Mucosa of descending colon (tissue), 3 donors: ENCODE measurements around the gene PIGM. TPM values are rescaled to one million over a fixed set of nuclear protein-coding genes. Genes with fewer than 3 reads are reported as not detected.

Source experiments
- ATAC-seq: fragments of 200-7000 bp; cut with Tn5 transposase; one replicate; pipeline ENCODE4 v1.9.1; 2020; ENCODE audit warnings: mild to moderate bottlenecking, moderate library complexity
- DNase-seq, 3 donors: peaks; one replicate each; pipeline ENCODE4 v3.0.0-alpha.2; 2020
- H3K36me3 ChIP-seq: fragments of 200-600 bp; one replicate; pipeline ENCODE4 v1.8.0; 2021; ENCODE audit warnings: low read depth, mild to moderate bottlenecking
- H3K4me1 ChIP-seq: fragments of 200-600 bp; one replicate; pipeline ENCODE4 v1.8.0; 2021; ENCODE audit warnings: low read depth, mild to moderate bottlenecking
- H3K4me3 ChIP-seq: fragments of 200-600 bp; one replicate; pipeline ENCODE4 v1.8.0; 2021; ENCODE audit warnings: mild to moderate bottlenecking
- H3K9me3 ChIP-seq: fragments of 200-600 bp; one replicate; pipeline ENCODE4 v1.8.0; 2021; ENCODE audit warnings: mild to moderate bottlenecking
- CTCF ChIP-seq: fragments of 200-600 bp; IDR thresholded peaks from one replicate; pipeline ENCODE4 v1.8.0; 2022; ENCODE audit warnings: antibody characterized with exemption, mild to moderate bottlenecking
- intact Hi-C, 2 donors: fragments of 100-400 bp; cut with DNase I in 1 of 2; cut with micrococcal nuclease in 1 of 2; formaldehyde crosslinking; loops; one replicate each; pipeline versions ENCODE4 v1.11.0 to v1.11.1; 2022; cut with DNase I, micrococcal nuclease
- total RNA-seq, 3 donors: library from RNA; stranded (reverse); fragmentation: NEBNext Ultra II Directional in 2 of 3; extraction: Animal tissue kit (Norgen Biotek cat#: 25700) in 2 of 3; gene quantifications; one replicate each; pipeline versions ENCODE4 v1.2.1 to v1.2.4, GENCODE V29; 2021 to 2023
- donor health status: DM: no; HTN: no; CAD: no; lungs with moderate emphysema.
- donor health status: DM: no; HTN: no; CAD: no.
- donor health status: DM: no; HTN: yes; CAD: no.

The PIGM gene
- total RNA-seq, 3 donors from 2014 or later: 5.0 to 6.3 (median 5.9) TPM

DNA sequence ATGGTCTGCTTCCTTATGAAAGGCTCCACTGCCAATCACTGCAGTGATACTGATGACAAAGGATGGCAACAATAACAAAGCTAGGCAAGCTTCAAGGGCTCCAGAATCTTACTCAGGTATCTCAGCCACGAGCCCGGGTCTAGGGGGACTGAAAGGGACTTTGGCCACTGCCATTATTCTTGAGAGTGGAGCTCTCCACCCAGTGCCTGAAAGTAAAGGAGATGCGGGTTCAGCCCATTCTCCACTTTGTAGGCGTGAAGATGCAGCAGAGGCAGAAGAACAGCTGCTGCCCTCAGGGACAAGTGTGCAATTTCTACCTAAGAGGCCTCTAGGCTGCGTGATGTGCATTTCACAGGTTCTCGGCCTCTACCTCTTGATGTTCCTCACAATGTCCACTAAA lies 46.3 kb downstream of the PIGM start:
- H3K36me3 ChIP-seq: no peaks in the 10 kb centered on the region
- H3K9me3 ChIP-seq: no peaks in the 10 kb centered on the region
- no peaks in the 10 kb centered on the region for H3K4me1 ChIP-seq
- TF ChIP-seq CTCF: no peak
- DNase-seq (no peak), ATAC-seq (no peak)
- no peak overlapping the region for H3K4me3 ChIP-seq
- intact Hi-C loops: no loop called here

- Histone ChIP-seq H3K9me3 (no peaks in the 10 kb centered on the region), H3K4me3 (no peak overlapping the region), H3K4me1 (no peaks in the 10 kb centered on the region), H3K36me3 (no peaks in the 10 kb centered on the region)
- ATAC-seq (no peak), DNase-seq (no peak)
- intact Hi-C loops: no loop called here
- TF ChIP-seq CTCF: no peak
Observed at GRCh38 chr1:159983681-159984080, 48.1 kb downstream of the PIGM start.

DNA sequence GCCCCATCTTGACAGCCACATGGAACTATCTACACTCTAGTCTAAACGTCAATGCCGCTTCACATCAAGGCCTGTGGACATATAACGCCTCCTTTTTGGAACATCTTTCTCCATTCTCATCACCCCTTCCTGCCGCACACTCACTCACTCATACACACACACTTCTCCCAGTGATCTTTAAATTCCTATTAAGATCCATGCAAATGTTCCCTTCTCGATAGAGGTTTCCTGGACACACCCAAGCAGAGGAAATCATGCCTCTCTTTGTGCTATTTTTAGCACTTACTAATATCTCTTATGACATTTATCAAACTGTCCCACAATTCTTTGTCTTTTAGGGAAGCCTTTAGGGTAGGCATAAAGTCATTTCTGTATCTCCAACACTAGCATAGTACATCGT lies 49.5 kb downstream of the PIGM start:
- no peaks in the 10 kb centered on the region for H3K4me1 ChIP-seq
- intact Hi-C loops: no loop called here
- ATAC-seq (no peak), DNase-seq (no peak)
- H3K4me3 ChIP-seq: no peak overlapping the region
- H3K9me3 ChIP-seq: no peaks in the 10 kb centered on the region
- H3K36me3 ChIP-seq: no peaks in the 10 kb centered on the region
- TF ChIP-seq CTCF: no peak

DNA sequence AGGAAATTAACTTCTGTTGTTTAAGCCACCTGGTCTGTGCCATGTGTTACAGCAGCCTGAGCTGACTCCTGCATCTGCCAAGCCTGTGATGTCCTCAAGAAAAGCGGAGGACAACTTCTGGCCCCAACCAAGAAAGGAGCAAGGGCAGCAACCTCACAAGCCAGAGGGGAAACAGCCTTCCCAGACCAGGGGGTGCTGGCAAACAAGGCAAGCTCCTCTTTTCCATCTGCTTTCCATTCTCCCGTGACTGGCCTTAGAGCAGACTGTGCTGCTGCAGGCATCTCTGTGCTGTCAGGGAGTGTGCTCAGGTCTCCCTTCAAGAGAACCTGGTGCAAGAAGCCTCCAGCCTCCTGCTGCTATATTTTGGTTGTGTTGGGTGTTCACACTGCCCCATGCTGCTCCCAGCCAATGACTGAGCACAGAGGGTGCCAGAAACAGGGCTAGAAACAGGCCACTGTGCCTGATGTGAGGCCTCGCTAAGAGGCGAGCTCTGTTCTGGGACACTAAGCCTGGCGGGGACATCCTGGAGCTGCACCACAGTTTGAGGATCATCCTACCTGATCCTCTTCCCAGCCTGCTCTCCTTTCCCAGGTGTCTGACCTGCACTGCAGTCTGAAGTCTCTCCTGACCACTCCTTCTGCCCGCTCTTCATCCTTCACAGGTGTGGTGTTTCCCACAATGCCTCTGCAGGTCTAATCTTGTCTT lies 50.3 kb downstream of the PIGM start:
- H3K9me3 ChIP-seq: no peaks in the 10 kb centered on the region
- no peaks in the 10 kb centered on the region for H3K36me3 ChIP-seq
- H3K4me1 ChIP-seq: no peaks in the 10 kb centered on the region
- ATAC-seq: no peak
- no peak overlapping the region for H3K4me3 ChIP-seq
- DNase-seq: no peak
- intact Hi-C loops: no loop called here
- no peak for TF ChIP-seq CTCF

- DNase-seq: no peak
- Histone ChIP-seq H3K4me1 (no peaks in the 10 kb centered on the region), H3K4me3 (no peak overlapping the region), H3K9me3 (no peaks in the 10 kb centered on the region), H3K36me3 (no peaks in the 10 kb centered on the region)
- no peak for ATAC-seq
- TF ChIP-seq CTCF: no peak
- intact Hi-C loops: no loop called here
Observed at GRCh38 chr1:159980786-159981185, 51.0 kb downstream of the PIGM start.

DNA sequence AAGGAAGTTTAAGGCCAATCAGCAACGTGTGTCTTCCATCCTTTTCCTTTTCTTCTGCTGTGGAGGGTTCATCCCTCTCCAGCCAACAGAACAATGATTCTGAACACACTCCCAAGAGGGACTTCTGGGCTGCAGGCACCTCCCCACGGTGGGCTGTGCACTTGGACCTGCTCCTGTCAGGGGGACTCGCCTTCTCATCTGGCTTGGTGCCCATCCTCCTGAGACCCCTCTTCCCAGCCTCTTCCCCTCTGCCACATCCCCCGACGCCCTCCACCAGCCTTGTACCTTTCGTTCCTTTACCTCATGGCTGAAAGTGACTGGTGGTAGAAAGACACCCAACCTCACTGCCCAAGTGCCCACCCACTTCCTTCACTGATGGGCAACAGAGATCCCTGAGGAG lies 51.7 kb downstream of the PIGM start:
- H3K36me3 ChIP-seq: no peaks in the 10 kb centered on the region
- intact Hi-C loops: no loop called here
- no peaks in the 10 kb centered on the region for H3K9me3 ChIP-seq
- DNase-seq (no peak), ATAC-seq (no peak)
- H3K4me1 ChIP-seq: no peaks in the 10 kb centered on the region
- TF ChIP-seq CTCF: no peak
- H3K4me3 ChIP-seq: no peak overlapping the region
